Measurements from ENCODE around the gene MYT1. TPM values are rescaled to one million over a fixed set of nuclear protein-coding genes. Genes with fewer than 3 reads are reported as not detected.

The MYT1 gene
- total RNA-seq, 1 experiment from 2014 or later: 7.1 TPM

- POLR2A ChIA-PET: no interaction called here
- intact Hi-C loops (cut with micrococcal nuclease): no loop called here
- Histone ChIP-seq H3K4me1 (ENCODE audit: control insufficient read depth in 1 of 2, insufficient read depth in 2 of 2, low read length in 2 of 2) (no peaks in the 10 kb centered on the region), H3K79me2 (ENCODE audit: insufficient read depth, low read length) (no peaks in the 10 kb centered on the region), H2AFZ (ENCODE audit: low read depth, low read length, poor library complexity, severe bottlenecking) (no peak overlapping the region), H3K27ac (ENCODE audit: low read depth, low read length) (no peak overlapping the region), H3K36me3 (ENCODE audit: control insufficient read depth in 1 of 2, insufficient read depth in 2 of 2, low read length in 2 of 2) (no peaks in the 10 kb centered on the region), H4K20me1 (ENCODE audit: insufficient read depth) (no peaks in the 10 kb centered on the region), H3K4me2 (ENCODE audit: low read length) (no peak overlapping the region), H3K9me3 (ENCODE audit: control insufficient read depth in 1 of 2, insufficient read depth in 1 of 2, low read depth in 1 of 2, low read length in 2 of 2) (no peaks in the 10 kb centered on the region), H3K9ac (ENCODE audit: low read length) (no peak overlapping the region), H3K27me3 (ENCODE audit: insufficient read depth, low read length) (no peaks in the 10 kb centered on the region), H3K4me3 (replicated peaks in 1 of 2; ENCODE audit: low read depth in 1 of 2, low read length in 2 of 2) (no peak overlapping the region), H3K9me2 (ENCODE audit: insufficient read depth) (no peaks in the 10 kb centered on the region)
- no peak for DNase-seq (ENCODE audit: low read depth, low spot score)
- RAD21 ChIA-PET (ENCODE audit: low non-redundant PET in 1 of 2, low total read pairs in 2 of 2, uncharacterized antibody in 2 of 2, unreplicated experiment in 2 of 2): no interaction called here
- BruUV-seq (replicated peaks): no TSS peak
- TF ChIP-seq CTCF (IDR thresholded peaks at IDR 0.05 in 2 of 3, conservative IDR thresholded peaks at IDR 0.05 in 1 of 3; ENCODE audit: borderline replicate concordance in 1 of 3, insufficient read depth in 1 of 3, low read depth in 2 of 3, low read length in 2 of 3) (no peak), MAX (IDR thresholded peaks at IDR 0.05) (no peak), POLR2AphosphoS5 (IDR thresholded peaks at IDR 0.05; ENCODE audit: low read depth, low read length) (no peak), YY1 (IDR thresholded peaks at IDR 0.05; ENCODE audit: extremely low read depth, insufficient replicate concordance, low read depth, low read length) (no peak), SP1 (IDR thresholded peaks at IDR 0.05; ENCODE audit: low read depth) (no peak), ZFX (IDR thresholded peaks at IDR 0.05) (no peak), CEBPB (IDR thresholded peaks at IDR 0.05; ENCODE audit: low read depth) (no peak), SRF (IDR thresholded peaks at IDR 0.05; ENCODE audit: low read depth) (no peak), TCF7L2 (IDR thresholded peaks at IDR 0.05; ENCODE audit: borderline replicate concordance, extremely low read depth, insufficient read depth, insufficient read length) (no peak), CBX3 (IDR thresholded peaks at IDR 0.05; ENCODE audit: low read depth) (no peak), SIN3A (IDR thresholded peaks at IDR 0.05; ENCODE audit: low read depth) (no peak), ZNF274 (IDR thresholded peaks at IDR 0.05; ENCODE audit: low read depth, low read length) (no peak), ZBTB33 (IDR thresholded peaks at IDR 0.05; ENCODE audit: extremely low read depth, insufficient replicate concordance, low read length) (no peak)
- CTCF ChIA-PET: no interaction called here
- no peak for ATAC-seq
These were observed 52.7 kb downstream of the MYT1 start for GRCh38 chr20:64216910-64217309.

All from HCT116 (cell line).